ENCODE data around the gene GOLGA3.

The GOLGA3 gene

GRCh38 chr12:132731574-132731973, 97.1 kb downstream of the GOLGA3 start:
- DNase-seq (ENCODE audit: low read depth, low spot score), result no peak
- no peak overlapping the region for H3K4me3 ChIP-seq (ENCODE audit: low read length)

GRCh38 chr12:132730353-132730752, 98.3 kb downstream of the GOLGA3 start:
- no peak overlapping the region for H3K4me3 ChIP-seq (ENCODE audit: low read length)
- DNase-seq (ENCODE audit: low read depth, low spot score), result no peak

GRCh38 chr12:132729541-132730320, 98.9 kb downstream of the GOLGA3 start:
- no peak overlapping the region for H3K4me3 ChIP-seq (ENCODE audit: low read length)
- no peak for DNase-seq (ENCODE audit: low read depth, low spot score)

- no peak for DNase-seq (ENCODE audit: low read depth, low spot score)
- no peak overlapping the region for H3K4me3 ChIP-seq (ENCODE audit: low read length)
Measured at GRCh38 chr12:132728502-132728901, 100.2 kb downstream of the GOLGA3 start.

- no peak overlapping the region for H3K4me3 ChIP-seq (ENCODE audit: low read length)
- DNase-seq (ENCODE audit: low read depth, low spot score), result no peak
Measured at GRCh38 chr12:132727091-132727794, 101.4 kb downstream of the GOLGA3 start.

- no peak for DNase-seq (ENCODE audit: low read depth, low spot score)
Measured at GRCh38 chr12:132726386-132726785, 102.3 kb downstream of the GOLGA3 start.

GRCh38 chr12:132724506-132725241, 104.0 kb downstream of the GOLGA3 start:
- no peak for DNase-seq (ENCODE audit: low read depth, low spot score)
- no peak overlapping the region for H3K4me3 ChIP-seq (ENCODE audit: low read length)

More at GRCh38 chr12:132726386-132726785, 102.3 kb downstream of the GOLGA3 start:
- H3K4me3 ChIP-seq (ENCODE audit: low read length), result no peak overlapping the region

- H3K4me3 ChIP-seq (ENCODE audit: low read length), result no peak overlapping the region
- no peak for DNase-seq (ENCODE audit: low read depth, low spot score)
Measured at GRCh38 chr12:132723764-132724140, 104.9 kb downstream of the GOLGA3 start.

- no peak for DNase-seq (ENCODE audit: low read depth, low spot score)
Measured at GRCh38 chr12:132723015-132723763, 105.5 kb downstream of the GOLGA3 start.

GRCh38 chr12:132720606-132721345, 107.9 kb downstream of the GOLGA3 start:
- no peak for DNase-seq (ENCODE audit: low read depth, low spot score)
- H3K4me3 ChIP-seq (ENCODE audit: low read length), result no peak overlapping the region

More at GRCh38 chr12:132723015-132723763, 105.5 kb downstream of the GOLGA3 start:
- H3K4me3 ChIP-seq (ENCODE audit: low read length), result no peak overlapping the region

GRCh38 chr12:132719954-132720324, 108.7 kb downstream of the GOLGA3 start:
- no peak for DNase-seq (ENCODE audit: low read depth, low spot score)
- H3K4me3 ChIP-seq (ENCODE audit: low read length), result no peak overlapping the region

GRCh38 chr12:132719141-132719953, 109.3 kb downstream of the GOLGA3 start:
- no peak for DNase-seq (ENCODE audit: low read depth, low spot score)

More at GRCh38 chr12:132719141-132719953, 109.3 kb downstream of the GOLGA3 start:
- H3K4me3 ChIP-seq (ENCODE audit: low read length), result no peak overlapping the region

All from Jurkat, Clone E6-1 (cell line).